NCI-H2107 treated with DMSO at 0.1 percent for 48 hours (cell line): ENCODE measurements around the gene DHX40.
"Not testable (repeated sequence)": the region's sequence is repeated elsewhere in the genome, so short reads cannot be mapped to it uniquely, and the experiment has no call there.

Source experiments
- DNase-seq: peaks from one replicate; lab custom pipeline; 2025; ENCODE audit not compliant: unreplicated experiment; lab: John Stamatoyannopoulos, UW

The DHX40 gene

GRCh38 chr17:59565171-59565958, at the start of gene DHX40:
DHX40 (plus strand) TSS chr17:59565610; CDS start chr17:59565672, 62 bp downstream.
- DNase-seq: peak; percentile 87

- DNase-seq: no peak
Measured at GRCh38 chr17:59516451-59516850, 49.0 kb upstream of the DHX40 start.

- DNase-seq: no peak
Measured at GRCh38 chr17:59519132-59519531, 46.3 kb upstream of the DHX40 start.

GRCh38 chr17:59520251-59520650, 45.2 kb upstream of the DHX40 start:
- no peak for DNase-seq

GRCh38 chr17:59521465-59522126, 43.8 kb upstream of the DHX40 start:
- peak; percentile 35 for DNase-seq

GRCh38 chr17:59524930-59525329, 40.5 kb upstream of the DHX40 start:
- not testable (repeated sequence) for DNase-seq

- DNase-seq: no peak
Measured at GRCh38 chr17:59525668-59526067, 39.7 kb upstream of the DHX40 start.

- DNase-seq: no peak
Measured at GRCh38 chr17:59526451-59526850, 39.0 kb upstream of the DHX40 start.

GRCh38 chr17:59527325-59527917, 38.0 kb upstream of the DHX40 start:
- no peak for DNase-seq

GRCh38 chr17:59527931-59528330, 37.5 kb upstream of the DHX40 start:
- DNase-seq: no peak

- DNase-seq: no peak
Measured at GRCh38 chr17:59530531-59530930, 34.9 kb upstream of the DHX40 start.

GRCh38 chr17:59533694-59534093, 31.7 kb upstream of the DHX40 start:
- DNase-seq: no peak

GRCh38 chr17:59534583-59534982, 30.8 kb upstream of the DHX40 start:
- DNase-seq: no peak

GRCh38 chr17:59538195-59538909, 27.1 kb upstream of the DHX40 start:
- no peak for DNase-seq

GRCh38 chr17:59542960-59543635, 22.3 kb upstream of the DHX40 start:
- no peak for DNase-seq

GRCh38 chr17:59545942-59546341, 19.5 kb upstream of the DHX40 start:
- no peak for DNase-seq

- DNase-seq: peak; percentile 36
Measured at GRCh38 chr17:59547131-59547915, 18.1 kb upstream of the DHX40 start.

- DNase-seq: not testable (repeated sequence)
Measured at GRCh38 chr17:59548985-59549384, 16.4 kb upstream of the DHX40 start.

GRCh38 chr17:59550703-59551102, 14.7 kb upstream of the DHX40 start:
- no peak for DNase-seq

- DNase-seq: no peak
Measured at GRCh38 chr17:59558039-59558438, 7.4 kb upstream of the DHX40 start.
